ENCODE data around the gene HAO1. TPM values are rescaled to one million over a fixed set of nuclear protein-coding genes. Genes with fewer than 3 reads are reported as not detected.

The HAO1 gene
- total RNA-seq, 4 donors from 2014 or later = 0.53 to 1.1 TPM; not detected in 2

GRCh38 chr20:7849675-7850074 is 90.6 kb downstream of the HAO1 start:
- Histone ChIP-seq H3K4me1 (no peaks in the 10 kb centered on the region), H3K27me3 (no peaks in the 10 kb centered on the region), H3K9me3 (no peaks in the 10 kb centered on the region), H3K27ac (no peak overlapping the region), H3K4me3 (no peak overlapping the region), H3K36me3 (no peaks in the 10 kb centered on the region)
- DNase-seq = no peak
- TF ChIP-seq CTCF (IDR thresholded peaks at IDR 0.05) (no peak), POLR2A (IDR thresholded peaks at IDR 0.05) (no peak)

DNA sequence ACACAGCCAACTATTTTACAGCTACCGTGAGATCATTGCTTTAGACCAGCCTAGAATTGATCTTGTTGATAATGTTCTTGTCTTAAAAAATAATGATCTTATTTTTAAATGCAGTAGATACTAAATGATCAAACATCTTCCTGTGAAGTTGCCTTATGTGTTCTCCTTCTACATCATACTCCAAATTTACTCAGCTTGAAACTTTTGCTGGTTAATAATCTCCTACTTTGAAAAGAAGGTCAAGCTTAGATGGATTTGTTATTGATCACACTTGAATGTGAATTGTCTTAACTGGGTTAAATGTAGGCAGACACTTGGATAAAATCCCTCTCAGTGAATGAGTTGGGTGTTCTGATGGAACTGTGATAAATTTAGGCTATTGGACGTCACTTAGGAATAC is 91.9 kb downstream of the HAO1 start:
- H3K4me1 ChIP-seq = no peaks in the 10 kb centered on the region
- H3K27me3 ChIP-seq = no peaks in the 10 kb centered on the region
- no peak overlapping the region for H3K4me3 ChIP-seq
- H3K36me3 ChIP-seq = no peaks in the 10 kb centered on the region
- H3K27ac ChIP-seq = no peak overlapping the region
- TF ChIP-seq CTCF (IDR thresholded peaks at IDR 0.05) (no peak), POLR2A (IDR thresholded peaks at IDR 0.05) (no peak)
- H3K9me3 ChIP-seq = no peaks in the 10 kb centered on the region
- no peak for DNase-seq

GRCh38 chr20:7843613-7844012 is 96.6 kb downstream of the HAO1 start:
- no peak for TF ChIP-seq CTCF (IDR thresholded peaks at IDR 0.05)
- TF ChIP-seq POLR2A (IDR thresholded peaks at IDR 0.05) = no peak
- Histone ChIP-seq H3K27ac (no peak overlapping the region), H3K36me3 (no peaks in the 10 kb centered on the region), H3K4me3 (no peak overlapping the region), H3K9me3 (no peaks in the 10 kb centered on the region), H3K27me3 (no peaks in the 10 kb centered on the region), H3K4me1 (no peaks in the 10 kb centered on the region)
- DNase-seq = no peak

- no peak overlapping the region for H3K27ac ChIP-seq
- no peaks in the 10 kb centered on the region for H3K27me3 ChIP-seq
- DNase-seq = no peak
- H3K36me3 ChIP-seq = no peaks in the 10 kb centered on the region
- no peaks in the 10 kb centered on the region for H3K4me1 ChIP-seq
- no peak overlapping the region for H3K4me3 ChIP-seq
- no peak for TF ChIP-seq POLR2A (IDR thresholded peaks at IDR 0.05)
- TF ChIP-seq CTCF (IDR thresholded peaks at IDR 0.05) = no peak
- H3K9me3 ChIP-seq = no peaks in the 10 kb centered on the region
Measured at GRCh38 chr20:7841971-7842310, 98.3 kb downstream of the HAO1 start.

DNA sequence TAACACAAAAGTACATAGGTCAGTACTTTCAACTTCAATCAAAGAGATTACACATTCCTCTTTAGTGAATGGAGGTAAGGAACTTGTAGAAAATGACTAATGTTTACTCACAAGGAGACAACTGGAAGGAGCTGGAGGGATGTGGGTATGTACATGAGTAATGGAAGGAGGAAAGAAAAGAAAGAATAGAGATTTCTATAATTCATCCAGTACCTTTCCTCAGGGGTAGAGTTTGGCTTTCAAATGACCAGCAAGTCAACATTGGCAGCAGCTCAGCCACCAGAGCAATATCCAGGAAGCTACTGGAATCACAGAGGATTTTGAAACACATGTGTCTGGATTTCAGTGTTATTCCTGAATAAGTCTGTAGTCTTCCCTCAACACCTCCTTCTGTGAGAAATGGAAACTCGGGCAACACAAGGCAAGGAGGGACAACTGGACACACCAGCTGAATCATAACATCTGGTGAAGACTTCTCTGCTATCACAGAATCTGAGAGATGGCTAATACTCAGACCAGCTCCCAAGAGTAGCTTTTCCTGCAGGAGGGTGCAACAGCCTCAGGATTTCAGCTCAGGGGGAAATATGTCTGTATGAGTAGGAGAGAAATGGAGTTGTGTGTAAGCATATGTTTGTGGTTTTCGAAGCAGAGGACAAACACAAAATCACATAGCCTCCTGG is 98.8 kb downstream of the HAO1 start:
- Histone ChIP-seq H3K36me3 (no peaks in the 10 kb centered on the region), H3K27ac (no peak overlapping the region)
- DNase-seq = no peak

More for the DNA sequence above, 98.8 kb downstream of the HAO1 start:
- H3K9me3 ChIP-seq = no peaks in the 10 kb centered on the region
- TF ChIP-seq CTCF (IDR thresholded peaks at IDR 0.05) (no peak), POLR2A (IDR thresholded peaks at IDR 0.05) (no peak)
- H3K4me1 ChIP-seq = no peaks in the 10 kb centered on the region
- H3K27me3 ChIP-seq = no peaks in the 10 kb centered on the region
- no peak overlapping the region for H3K4me3 ChIP-seq
